GM12878 (cell line): Measurements from ENCODE around the gene LCLAT1. TPM values are rescaled to one million over a fixed set of nuclear protein-coding genes. Genes with fewer than 3 reads are reported as not detected.

Source experiments
- ATAC-seq: fragments of 200-7000 bp; cut with Tn5 transposase; 3 replicates; pipeline ENCODE4 v1.9.1; 2020; ENCODE audit warnings: mild to moderate bottlenecking, moderate library complexity
- BruUV-seq: library from RNA; stranded (reverse); fragments of 400-500 nt; replicated peaks from 2 replicates; lab custom pipeline; 2021; lab: Mats Ljungman, UMichigan
- CTCF ChIA-PET: fragments of 300-600 bp; sonication (Branson Sonifier 250); formaldehyde crosslinking; extraction: SDS; loops from one replicate; lab custom pipeline; 2021; ENCODE audit warnings: inconsistent platforms; lab: Yijun Ruan, JAX
- POLR2A ChIA-PET: fragments of 350-600 bp; formaldehyde crosslinking; extraction: SDS; loops from one replicate; lab custom pipeline; 2021; ENCODE audit warnings: inconsistent platforms; lab: Charles Lee
- RAD21 ChIA-PET: fragments of 300-600 bp; sonication (Branson Sonifier 250); formaldehyde crosslinking; loops from one replicate; lab custom pipeline; 2023; ENCODE audit warnings: antibody characterized with exemption; ENCODE audit not compliant: unreplicated experiment; lab: Charles Lee
- SMC1A ChIA-PET: fragments of 300-600 bp; sonication (Branson Sonifier 250); formaldehyde crosslinking; loops from one replicate; lab custom pipeline; 2023; ENCODE audit not compliant: unreplicated experiment, uncharacterized antibody; lab: Charles Lee
- DNase-seq: peaks from one replicate; pipeline ENCODE4 v3.0.0-alpha.2; 2011; ENCODE audit warnings: low read depth, low spot score
- FAIRE-seq: peaks from 3 replicates; lab custom pipeline; 2011; peaks lifted over from hg19 to GRCh38; lab: Jason Lieb, UNC
- H2AFZ ChIP-seq: 2 replicates; pipeline ENCODE4 v1.6.0; 2011; ENCODE audit warnings: low read depth, low read length, control low read depth; ENCODE audit not compliant: control insufficient read depth
- H3K27ac ChIP-seq: 2 replicates; pipeline ENCODE4 v1.5.1; 2011; ENCODE audit warnings: control low read depth; ENCODE audit not compliant: control insufficient read depth, insufficient read depth
- H3K27me3 ChIP-seq, 2 experiments: replicated peaks in 1 of 2; 2 replicates each; pipeline versions ENCODE4 v1.6.0 to v1.6.1; 2011; ENCODE audit warnings: low read length in 1 of 2; ENCODE audit not compliant: control insufficient read depth in 2 of 2, insufficient read depth in 2 of 2
- H3K36me3 ChIP-seq, 2 experiments: 2 replicates each; pipeline ENCODE4 v1.5.1; 2011; ENCODE audit warnings: low read length in 1 of 2; ENCODE audit not compliant: control insufficient read depth in 2 of 2, insufficient read depth in 2 of 2
- H3K4me1 ChIP-seq: 2 replicates; pipeline ENCODE4 v1.6.1; 2011; ENCODE audit warnings: mild to moderate bottlenecking, low read length, moderate library complexity, mixed read lengths; ENCODE audit not compliant: control insufficient read depth, insufficient read depth
- H3K4me2 ChIP-seq: 2 replicates; pipeline ENCODE4 v1.6.0; 2011; ENCODE audit warnings: control low read depth; ENCODE audit not compliant: control insufficient read depth, insufficient read depth
- H3K4me3 ChIP-seq: fragments of 200-600 bp; sonication (generic); 2 replicates; pipeline ENCODE4 v1.5.1; 2016
- H3K79me2 ChIP-seq: 2 replicates; pipeline ENCODE4 v1.6.0; 2011; ENCODE audit warnings: low read length; ENCODE audit not compliant: control insufficient read depth, insufficient read depth
- H3K9ac ChIP-seq: 2 replicates; pipeline ENCODE4 v1.8.0; 2011; ENCODE audit warnings: low read length, control low read depth, mixed read lengths; ENCODE audit not compliant: control insufficient read depth, insufficient read depth
- H3K9me3 ChIP-seq: replicated peaks from 3 replicates; pipeline ENCODE4 v1.5.1; 2011; ENCODE audit warnings: mild to moderate bottlenecking, low read length; ENCODE audit not compliant: control insufficient read depth, insufficient read depth
- H4K20me1 ChIP-seq: 2 replicates; pipeline ENCODE4 v1.6.0; 2011; ENCODE audit not compliant: control insufficient read depth, insufficient read depth
- CHD1 ChIP-seq: IDR thresholded peaks from 2 replicates; pipeline ENCODE4 v1.6.1; 2012; ENCODE audit warnings: low read depth, low read length, improper control_type of control experiment
- EP300 ChIP-seq, 2 experiments: fragments of 150-350 bp in 1 of 2; IDR thresholded peaks; 2 replicates each; pipeline ENCODE4 v1.6.1; 2011 to 2012; ENCODE audit warnings: low read depth in 2 of 2, low read length in 2 of 2, borderline replicate concordance in 1 of 2, improper control_type of control experiment in 1 of 2, inconsistent platforms in 1 of 2; ENCODE audit not compliant: control insufficient read depth in 1 of 2
- MEF2B ChIP-seq: fragments of 450-650 bp; IDR thresholded peaks from 2 replicates; pipeline ENCODE4 v1.6.1; 2018; ENCODE audit warnings: mild to moderate bottlenecking, moderate library complexity; ENCODE audit not compliant: partially characterized antibody, poor library complexity, severe bottlenecking
- POLR2AphosphoS2 ChIP-seq: IDR thresholded peaks from 2 replicates; pipeline ENCODE4 v1.6.1; 2011; ENCODE audit warnings: low read depth, mild to moderate bottlenecking, low read length, improper control_type of control experiment, moderate library complexity
- PRDM15 ChIP-seq: fragments of 450-650 bp; formaldehyde crosslinking; IDR thresholded peaks from 2 replicates; pipeline ENCODE4 v1.4.0; 2020; ENCODE audit warnings: mild to moderate bottlenecking, moderate library complexity
- TCF7 ChIP-seq: IDR thresholded peaks from 2 replicates; pipeline ENCODE4 v1.6.1; 2014; ENCODE audit warnings: antibody characterized with exemption, borderline replicate concordance
- whole genome bisulfite sequencing: methylation state at CpG from one replicate; pipeline ENCODE4 v1.1.6; 2016; ENCODE audit warnings: low lambda C conversion rate; ENCODE audit not compliant: insufficient replicate concordance, insufficient coverage; ENCODE audit errors: missing lambda C conversion rate; 5-methylcytosine and 5-hydroxymethylcytosine counted together
- in situ Hi-C: fragments of 300-500 bp; cut with MboI; formaldehyde crosslinking; loops from 9 replicates; pipeline ENCODE4 v1.14.3; 2018; ENCODE audit warnings: mixed read lengths
- intact Hi-C: fragments of 100-400 bp; cut with micrococcal nuclease; formaldehyde crosslinking; loops from one replicate; pipeline ENCODE4 v1.14.2; 2022; ENCODE audit not compliant: unreplicated experiment
- polyA plus RNA-seq, 11 experiments: library from polyadenylated mRNA; depleted of rRNA in 4 of 11; unstranded in 6 of 11; stranded (reverse) in 5 of 11; fragments of >200 nt; fragmentation: Nextera tagmentation in 4 of 11; fragmentation: Illumina TruSeq in 1 of 11; extraction: Ambion mirVana in 4 of 11; extraction: Trizol in 1 of 11; gene quantifications; 1 replicate in 1 of 11; 2 replicates in 10 of 11; pipeline versions ENCODE4 v1.2.1 to v1.2.3, GENCODE V29; 2011 to 2016; ENCODE audit warnings: inconsistent platforms in 2 of 11, missing spikeins in 2 of 11, low read depth in 1 of 11
- total RNA-seq, 4 experiments: library from RNA; depleted of rRNA in 3 of 4; stranded (reverse); fragments of >200 nt in 3 of 4; fragmentation: Illumina TruSeq in 1 of 4; extraction: Trizol in 1 of 4; gene quantifications; 2 replicates each; pipeline versions ENCODE4 v1.2.1 to v1.2.3, GENCODE V29; 2013 to 2021
- TF ChIP-seq, protein P1 (sequence below): fragments of 450-650 bp; IDR thresholded peaks from 2 replicates; pipeline ENCODE4 v1.6.1; 2017; ENCODE audit warnings: mild to moderate bottlenecking

The LCLAT1 gene
- total and polyA plus RNA-seq, 10 of the 15 experiments (the other 5 are each of a cell fraction or from before 2014, with no cell fraction given): 8.1 to 33.0 (median 15.9) TPM

GRCh38 chr2:30663321-30663720, 216.3 kb downstream of the LCLAT1 start:
- in situ Hi-C loops: no loop called here
- ATAC-seq: no peak
- SMC1A ChIA-PET: no interaction called here
- Histone ChIP-seq H3K4me1 (no peaks in the 10 kb centered on the region), H3K4me3 (no peak overlapping the region), H3K9ac (no peak overlapping the region), H3K4me2 (no peak overlapping the region), H2AFZ (no peak overlapping the region)
- BruUV-seq: no TSS peak
- POLR2A ChIA-PET: no interaction called here
- RAD21 ChIA-PET: no interaction called here
- TF ChIP-seq MEF2B (no peak), TCF7 (no peak), PRDM15 (CRISPR knock-in tag) (no peak), EP300 (IDR thresholded peaks at IDR 0.05; ENCODE audit: borderline replicate concordance in 1 of 2, control insufficient read depth in 1 of 2, low read depth in 2 of 2, low read length in 2 of 2) (no peak), CHD1 (no peak), POLR2AphosphoS2 (no peak)
- TF ChIP-seq, protein P1, sequence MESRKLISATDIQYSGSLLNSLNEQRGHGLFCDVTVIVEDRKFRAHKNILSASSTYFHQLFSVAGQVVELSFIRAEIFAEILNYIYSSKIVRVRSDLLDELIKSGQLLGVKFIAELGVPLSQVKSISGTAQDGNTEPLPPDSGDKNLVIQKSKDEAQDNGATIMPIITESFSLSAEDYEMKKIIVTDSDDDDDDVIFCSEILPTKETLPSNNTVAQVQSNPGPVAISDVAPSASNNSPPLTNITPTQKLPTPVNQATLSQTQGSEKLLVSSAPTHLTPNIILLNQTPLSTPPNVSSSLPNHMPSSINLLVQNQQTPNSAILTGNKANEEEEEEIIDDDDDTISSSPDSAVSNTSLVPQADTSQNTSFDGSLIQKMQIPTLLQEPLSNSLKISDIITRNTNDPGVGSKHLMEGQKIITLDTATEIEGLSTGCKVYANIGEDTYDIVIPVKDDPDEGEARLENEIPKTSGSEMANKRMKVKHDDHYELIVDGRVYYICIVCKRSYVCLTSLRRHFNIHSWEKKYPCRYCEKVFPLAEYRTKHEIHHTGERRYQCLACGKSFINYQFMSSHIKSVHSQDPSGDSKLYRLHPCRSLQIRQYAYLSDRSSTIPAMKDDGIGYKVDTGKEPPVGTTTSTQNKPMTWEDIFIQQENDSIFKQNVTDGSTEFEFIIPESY: no peak
- TF ChIP-seq, all 136 proteins: peak for 0
- H3K36me3 ChIP-seq: no peaks in the 10 kb centered on the region
- H3K27me3 ChIP-seq: no peaks in the 10 kb centered on the region
- CTCF ChIA-PET: no interaction called here
- intact Hi-C loops: no loop called here
- H4K20me1 ChIP-seq: no peaks in the 10 kb centered on the region
- no peak overlapping the region for H3K27ac ChIP-seq
- 40% methylated on average over 4 of the region's 4 CpGs for WGBS
- no peak for DNase-seq
- H3K9me3 ChIP-seq: peaks cover 9% of the 10 kb centered on the region
- no peaks in the 10 kb centered on the region for H3K79me2 ChIP-seq
- FAIRE-seq: no peak
